Measurements from ENCODE around the gene TESPA1.
A peak's percentile ranks its signal among the peaks of the same experiment; 100 is the strongest.

Gene TESPA1

DNA sequence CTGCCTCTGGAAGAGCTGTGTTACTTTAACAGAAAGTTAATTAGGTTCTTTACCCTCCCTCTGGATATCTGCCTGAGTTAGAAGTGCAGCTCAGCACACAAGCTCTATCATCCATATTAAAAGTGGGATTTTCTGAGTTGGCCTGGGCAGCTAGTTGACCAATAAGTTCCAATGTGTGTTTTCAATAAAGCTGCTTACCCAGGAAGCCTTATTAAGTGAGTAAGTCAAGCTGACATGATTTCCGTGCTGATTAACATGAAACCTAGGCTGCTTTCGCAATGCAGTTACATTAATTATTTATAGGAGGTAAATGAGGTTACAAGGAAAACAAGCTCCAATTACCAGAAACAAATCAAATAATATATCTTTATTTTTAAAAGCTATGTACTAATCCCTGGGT lies 40.0 kb upstream of the TESPA1 start:
- Histone ChIP-seq H3K4me3 (ENCODE audit: low read length) (no peak overlapping the region), H3F3A (ENCODE audit: insufficient read depth, low read length) (no peaks in the 10 kb centered on the region), H3K36me3 (replicated peaks; ENCODE audit: insufficient read depth, low read length) (no peaks in the 10 kb centered on the region), H2AFZ (ENCODE audit: low read length) (no peak overlapping the region), H4K20me1 (ENCODE audit: insufficient read depth, low read length) (no peaks in the 10 kb centered on the region), H3K27me3 (replicated peaks; ENCODE audit: insufficient read depth, low read length) (no peaks in the 10 kb centered on the region), H3K79me2 (ENCODE audit: low read length) (no peaks in the 10 kb centered on the region), H3K27ac (ENCODE audit: low read length) (no peak overlapping the region), H3K4me1 (ENCODE audit: low read length) (0 out of 2 replicates have a peak, but pooled peaks cover 3% of the 10 kb centered on the region), H3K9me2 (replicated peaks; ENCODE audit: insufficient read depth, low read length) (no peaks in the 10 kb centered on the region), H3K4me2 (ENCODE audit: low read depth, low read length) (no peak overlapping the region), H3K9ac (ENCODE audit: low read length) (no peak overlapping the region), H3K9me3 (replicated peaks; ENCODE audit: insufficient read depth, low read length) (no peaks in the 10 kb centered on the region)
- TF ChIP-seq EZH2phosphoT487 (IDR thresholded peaks at IDR 0.05; ENCODE audit: low read length) (no peak), EZH2 (optimal IDR thresholded peaks at IDR 0.05; ENCODE audit: low read depth, low read length) (no peak)
- TF ChIP-seq, protein P1, sequence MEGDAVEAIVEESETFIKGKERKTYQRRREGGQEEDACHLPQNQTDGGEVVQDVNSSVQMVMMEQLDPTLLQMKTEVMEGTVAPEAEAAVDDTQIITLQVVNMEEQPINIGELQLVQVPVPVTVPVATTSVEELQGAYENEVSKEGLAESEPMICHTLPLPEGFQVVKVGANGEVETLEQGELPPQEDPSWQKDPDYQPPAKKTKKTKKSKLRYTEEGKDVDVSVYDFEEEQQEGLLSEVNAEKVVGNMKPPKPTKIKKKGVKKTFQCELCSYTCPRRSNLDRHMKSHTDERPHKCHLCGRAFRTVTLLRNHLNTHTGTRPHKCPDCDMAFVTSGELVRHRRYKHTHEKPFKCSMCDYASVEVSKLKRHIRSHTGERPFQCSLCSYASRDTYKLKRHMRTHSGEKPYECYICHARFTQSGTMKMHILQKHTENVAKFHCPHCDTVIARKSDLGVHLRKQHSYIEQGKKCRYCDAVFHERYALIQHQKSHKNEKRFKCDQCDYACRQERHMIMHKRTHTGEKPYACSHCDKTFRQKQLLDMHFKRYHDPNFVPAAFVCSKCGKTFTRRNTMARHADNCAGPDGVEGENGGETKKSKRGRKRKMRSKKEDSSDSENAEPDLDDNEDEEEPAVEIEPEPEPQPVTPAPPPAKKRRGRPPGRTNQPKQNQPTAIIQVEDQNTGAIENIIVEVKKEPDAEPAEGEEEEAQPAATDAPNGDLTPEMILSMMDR (IDR thresholded peaks at IDR 0.05; ENCODE audit: low read length) = no peak
- DNase-seq = no peak

DNA sequence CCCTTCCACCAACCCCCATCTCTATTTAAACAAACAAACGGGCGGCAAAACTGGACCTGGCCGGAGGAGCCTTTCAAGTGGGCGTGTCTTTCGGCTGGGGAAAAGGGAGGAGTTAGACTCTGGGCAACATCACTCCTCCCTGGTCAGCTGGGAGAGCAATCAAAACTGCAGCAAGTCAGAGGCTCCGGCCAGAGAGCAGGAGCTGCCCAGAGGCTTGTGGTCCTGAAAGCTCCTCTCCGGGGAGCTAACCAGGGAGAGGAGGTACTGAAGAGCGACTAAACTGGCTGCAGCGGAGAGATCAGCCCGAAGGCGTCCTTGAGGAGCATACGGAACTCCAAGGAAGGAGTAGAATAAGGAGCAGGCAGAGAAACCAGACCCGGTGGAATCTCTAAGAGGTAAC lies 35.2 kb upstream of the TESPA1 start, which contains the start of gene NEUROD4:
Gene NEUROD4, plus strand, starts transcription at position 191 of the 400 bp plus-strand sequence. CDS start 6,466 bp downstream, outside the sequence.
- Histone ChIP-seq H3F3A (ENCODE audit: insufficient read depth, low read length) (no peaks in the 10 kb centered on the region), H3K4me3 (ENCODE audit: low read length) (no peak within 1 kb of the TSS), H3K9me3 (replicated peaks; ENCODE audit: insufficient read depth, low read length) (no peaks in the 10 kb centered on the region), H3K27me3 (replicated peaks; ENCODE audit: insufficient read depth, low read length) (no peaks in the 10 kb centered on the region; the same call in 1 of the 2 replicates), H3K9me2 (replicated peaks; ENCODE audit: insufficient read depth, low read length) (no peaks in the 10 kb centered on the region), H3K9ac (ENCODE audit: low read length) (no peak within 1 kb of the TSS), H3K27ac (ENCODE audit: low read length) (peak within 1 kb of the TSS; percentile 11; the same call in 1 of the 2 replicates), H3K36me3 (replicated peaks; ENCODE audit: insufficient read depth, low read length) (no peaks in the 10 kb centered on the region), H3K79me2 (ENCODE audit: low read length) (no peaks in the 10 kb centered on the region), H4K20me1 (ENCODE audit: insufficient read depth, low read length) (no peaks in the 10 kb centered on the region), H3K4me2 (ENCODE audit: low read depth, low read length) (peak within 1 kb of the TSS; percentile 19), H2AFZ (ENCODE audit: low read length) (no peak within 1 kb of the TSS), H3K4me1 (ENCODE audit: low read length) (peaks cover 24% of the 10 kb centered on the region)
- TF ChIP-seq, protein P1 (IDR thresholded peaks at IDR 0.05; ENCODE audit: low read length) = no peak
- TF ChIP-seq EZH2phosphoT487 (IDR thresholded peaks at IDR 0.05; ENCODE audit: low read length) = no peak
- no peak for TF ChIP-seq EZH2 (optimal IDR thresholded peaks at IDR 0.05; ENCODE audit: low read depth, low read length)
- peak; percentile 76 for DNase-seq

DNA sequence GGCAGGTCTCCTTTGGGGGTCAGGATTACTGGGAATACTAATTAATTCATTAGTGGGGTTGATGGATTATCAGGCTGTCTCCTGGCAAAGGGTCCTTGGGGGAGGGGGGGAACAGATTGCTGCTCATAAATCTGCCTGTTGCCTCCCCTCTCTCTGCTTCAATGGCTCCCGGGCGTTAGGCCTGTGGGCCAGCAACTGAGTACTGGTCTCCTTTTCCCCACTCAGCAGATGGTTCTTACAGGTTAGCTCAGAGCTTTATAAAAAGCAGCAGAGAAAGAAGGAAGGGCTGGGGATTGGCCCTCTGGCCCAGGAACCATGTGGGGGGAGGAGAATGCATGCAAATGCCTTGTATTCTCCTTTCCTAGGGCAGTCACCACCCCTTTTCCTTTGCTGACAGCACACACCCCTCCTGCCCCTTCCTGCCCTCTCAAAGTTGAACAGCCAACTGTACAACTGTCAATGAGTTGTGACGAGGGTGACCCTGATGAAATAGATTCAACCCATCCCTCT lies 32.9 kb upstream of the TESPA1 start:
- no peaks in the 10 kb centered on the region for H3K9me2 ChIP-seq (replicated peaks; ENCODE audit: insufficient read depth, low read length)
- H3K4me1 ChIP-seq (ENCODE audit: low read length) = peaks cover 22% of the 10 kb centered on the region
- TF ChIP-seq EZH2phosphoT487 (IDR thresholded peaks at IDR 0.05; ENCODE audit: low read length) (no peak), EZH2 (optimal IDR thresholded peaks at IDR 0.05; ENCODE audit: low read depth, low read length) (no peak)
- TF ChIP-seq, protein P1 (IDR thresholded peaks at IDR 0.05; ENCODE audit: low read length) = no peak
- H4K20me1 ChIP-seq (ENCODE audit: insufficient read depth, low read length) = no peaks in the 10 kb centered on the region
- no peak overlapping the region for H3K27ac ChIP-seq (ENCODE audit: low read length)
- no peaks in the 10 kb centered on the region for H3K36me3 ChIP-seq (replicated peaks; ENCODE audit: insufficient read depth, low read length)
- 0 out of 2 replicates have a peak overlapping the region, but pooled peaks have one; percentile 9 for H3K4me2 ChIP-seq (ENCODE audit: low read depth, low read length)
- no peak for DNase-seq
- H3K27me3 ChIP-seq (replicated peaks; ENCODE audit: insufficient read depth, low read length) = no peaks in the 10 kb centered on the region; the same call in 1 of the 2 replicates
- H3K79me2 ChIP-seq (ENCODE audit: low read length) = no peaks in the 10 kb centered on the region
- no peak overlapping the region for H2AFZ ChIP-seq (ENCODE audit: low read length)
- H3K9me3 ChIP-seq (replicated peaks; ENCODE audit: insufficient read depth, low read length) = no peaks in the 10 kb centered on the region
- no peaks in the 10 kb centered on the region for H3F3A ChIP-seq (ENCODE audit: insufficient read depth, low read length)
- no peak overlapping the region for H3K4me3 ChIP-seq (ENCODE audit: low read length)
- no peak overlapping the region for H3K9ac ChIP-seq (ENCODE audit: low read length)

Measured in MM.1S (cell line).